Activated naive CD8-positive, alpha-beta T cell (primary cell): Measurements from ENCODE around the gene PSMC1.

Experiments
- H3K27ac Mint-ChIP-seq: one replicate; pipeline ENCODE4 v1.8.0; 2021; ENCODE audit warnings: mixed read lengths
- H3K27me3 Mint-ChIP-seq: one replicate; pipeline ENCODE4 v1.8.0; 2021; ENCODE audit warnings: mixed read lengths
- H3K36me3 Mint-ChIP-seq: one replicate; pipeline ENCODE4 v1.8.0; 2021; ENCODE audit warnings: mixed read lengths
- H3K4me1 Mint-ChIP-seq: one replicate; pipeline ENCODE4 v1.8.0; 2021; ENCODE audit warnings: low read depth, mixed read lengths
- H3K4me3 Mint-ChIP-seq: one replicate; pipeline ENCODE4 v1.8.0; 2021; ENCODE audit warnings: mild to moderate bottlenecking, mixed read lengths
- H3K9me3 Mint-ChIP-seq: one replicate; pipeline ENCODE4 v1.8.0; 2021; ENCODE audit warnings: low read depth, mixed read lengths

Gene PSMC1

DNA sequence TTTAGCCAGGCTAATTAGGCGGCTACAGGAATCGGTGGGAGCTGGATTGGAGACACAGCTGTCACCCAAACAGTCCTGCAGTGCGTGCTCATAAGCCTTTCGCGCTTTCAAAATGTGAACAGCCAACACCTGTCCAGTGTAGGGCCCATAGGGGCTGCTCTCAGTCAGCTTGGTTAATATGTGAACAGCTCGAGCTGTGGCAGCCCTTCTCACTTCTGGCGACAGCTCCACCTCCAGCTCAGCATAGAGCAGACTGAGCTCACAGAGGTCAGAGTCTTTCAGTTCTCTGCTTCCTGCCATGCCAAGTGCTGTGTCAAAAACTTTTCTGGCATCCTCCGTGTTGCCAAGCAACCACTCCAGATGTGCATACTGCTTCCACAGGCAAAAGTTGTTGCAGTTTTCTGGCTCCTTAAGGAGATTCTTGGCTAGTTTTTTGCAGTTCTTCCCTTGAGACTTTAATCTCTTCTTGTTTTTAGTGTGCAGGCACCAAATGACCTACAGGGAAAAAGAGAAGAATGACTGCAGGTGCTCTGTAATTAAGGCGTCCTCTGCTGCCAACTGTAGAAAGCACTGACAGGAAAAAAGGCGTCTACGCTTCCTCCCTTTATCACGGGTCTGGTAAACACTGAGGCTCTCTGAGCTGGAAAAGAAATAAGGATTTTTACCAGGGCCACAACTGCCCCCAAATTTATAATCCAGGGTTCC is 32.5 kb downstream of the PSMC1 start:
- Mint-ChIP-seq H3K27me3 (no peaks in the 10 kb centered on the region), H3K9me3 (no peaks in the 10 kb centered on the region), H3K36me3 (peaks cover 9% of the 10 kb centered on the region), H3K27ac (no peak overlapping the region), H3K4me1 (no peaks in the 10 kb centered on the region), H3K4me3 (no peak overlapping the region)

DNA sequence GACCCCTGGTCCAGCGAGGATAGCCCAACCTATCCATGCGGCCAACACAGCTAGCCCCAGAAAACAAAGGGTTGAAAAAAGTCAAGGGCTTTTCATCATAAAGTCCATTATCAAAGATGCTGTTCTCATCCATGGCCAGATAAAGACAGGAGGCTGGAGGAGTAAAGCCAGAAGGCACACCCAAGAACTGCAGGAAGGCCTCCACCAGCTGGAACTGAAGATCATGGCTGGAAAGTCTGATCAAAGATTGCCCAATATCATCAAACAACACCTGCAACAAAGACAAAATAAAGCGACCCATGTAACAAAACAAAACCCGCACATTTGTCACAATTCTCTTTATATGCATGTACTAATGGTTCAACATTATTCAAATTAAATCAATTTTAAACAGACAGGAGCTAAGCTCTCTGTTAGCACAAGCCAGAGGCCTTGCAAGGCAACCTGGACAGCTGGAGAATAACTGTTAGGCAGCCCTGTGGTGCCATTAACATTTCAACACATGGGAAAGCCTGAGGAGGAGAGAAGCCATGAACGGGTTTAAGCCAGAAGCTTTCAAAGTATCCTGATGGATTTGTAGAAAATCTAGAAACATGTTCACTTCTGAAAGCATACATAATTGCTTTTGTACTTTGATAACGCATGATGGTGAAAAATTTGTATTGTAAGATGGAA is 34.1 kb downstream of the PSMC1 start:
- no peak overlapping the region for H3K27ac Mint-ChIP-seq
- H3K4me3 Mint-ChIP-seq: no peak overlapping the region
- no peaks in the 10 kb centered on the region for H3K4me1 Mint-ChIP-seq
- no peaks in the 10 kb centered on the region for H3K9me3 Mint-ChIP-seq
- H3K27me3 Mint-ChIP-seq: no peaks in the 10 kb centered on the region
- H3K36me3 Mint-ChIP-seq: peaks cover 17% of the 10 kb centered on the region

DNA sequence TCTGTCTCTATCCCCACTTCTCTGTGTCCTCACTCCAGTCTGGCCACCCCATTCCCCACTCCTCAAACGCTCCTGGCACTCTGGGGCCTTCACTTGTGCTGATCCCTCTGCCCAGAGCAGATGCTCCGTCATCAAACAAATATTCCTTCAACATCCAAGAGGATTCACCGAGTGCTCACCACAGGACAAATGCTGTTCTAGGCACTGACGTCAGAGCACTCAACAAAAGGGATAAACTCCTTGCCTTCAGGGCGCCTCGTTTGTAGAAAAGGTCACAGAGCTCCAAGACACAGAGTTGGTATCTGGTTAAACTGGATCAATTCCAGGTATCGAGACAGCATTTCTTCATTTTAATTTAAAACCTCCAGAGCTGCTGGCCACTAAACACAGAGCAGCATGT is 35.3 kb downstream of the PSMC1 start:
- no peak overlapping the region for H3K4me3 Mint-ChIP-seq
- H3K9me3 Mint-ChIP-seq: no peaks in the 10 kb centered on the region
- H3K4me1 Mint-ChIP-seq: no peaks in the 10 kb centered on the region
- H3K27me3 Mint-ChIP-seq: no peaks in the 10 kb centered on the region
- H3K27ac Mint-ChIP-seq: no peak overlapping the region
- peaks cover 16% of the 10 kb centered on the region for H3K36me3 Mint-ChIP-seq

DNA sequence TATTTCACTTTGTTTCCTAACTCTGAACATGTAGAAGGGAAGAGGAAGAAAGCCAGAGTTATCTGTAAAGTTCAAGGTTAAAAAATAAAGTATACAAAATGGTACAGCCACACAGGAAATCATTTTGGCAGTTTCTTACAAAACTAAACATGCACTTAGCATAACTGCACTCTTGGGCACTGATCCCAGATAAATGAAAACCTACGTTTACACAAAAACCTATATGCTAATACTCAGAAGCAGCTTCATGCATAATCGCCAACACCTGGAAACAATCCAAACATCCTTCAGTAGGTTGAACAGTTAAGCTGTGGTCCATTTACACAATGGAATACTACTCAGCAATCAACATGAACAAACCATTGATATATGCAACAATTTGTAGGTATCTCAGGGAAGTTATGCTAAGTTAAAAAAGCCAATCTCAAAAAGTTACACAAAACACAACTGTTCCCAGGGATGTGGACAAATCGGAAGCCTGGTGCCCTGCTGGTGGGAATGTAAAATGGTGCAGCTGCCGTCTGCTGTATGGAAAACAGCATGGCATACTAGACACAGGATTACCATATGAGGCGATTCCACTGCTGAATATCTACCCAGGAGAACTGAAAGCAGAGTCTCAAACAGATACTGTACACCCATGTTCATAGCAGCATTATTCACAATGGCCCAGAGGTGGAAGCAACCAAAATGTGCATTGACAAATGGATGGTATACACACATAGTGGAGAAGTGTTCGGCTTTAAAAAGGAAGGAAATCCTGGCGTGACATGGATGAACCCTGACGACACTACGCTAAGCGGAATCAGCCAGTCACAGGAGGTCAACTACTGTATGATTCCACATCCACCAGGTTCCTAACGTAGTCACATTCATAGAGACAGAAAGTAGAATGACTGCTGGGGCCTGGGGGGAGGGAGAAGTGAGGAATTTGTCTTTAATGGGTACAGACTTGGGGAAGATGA is 37.7 kb downstream of the PSMC1 start:
- peaks cover 17% of the 10 kb centered on the region for H3K36me3 Mint-ChIP-seq
- no peaks in the 10 kb centered on the region for H3K27me3 Mint-ChIP-seq
- H3K4me1 Mint-ChIP-seq: peaks cover 1% of the 10 kb centered on the region
- H3K9me3 Mint-ChIP-seq: no peaks in the 10 kb centered on the region
- no peak overlapping the region for H3K4me3 Mint-ChIP-seq
- H3K27ac Mint-ChIP-seq: no peak overlapping the region

DNA sequence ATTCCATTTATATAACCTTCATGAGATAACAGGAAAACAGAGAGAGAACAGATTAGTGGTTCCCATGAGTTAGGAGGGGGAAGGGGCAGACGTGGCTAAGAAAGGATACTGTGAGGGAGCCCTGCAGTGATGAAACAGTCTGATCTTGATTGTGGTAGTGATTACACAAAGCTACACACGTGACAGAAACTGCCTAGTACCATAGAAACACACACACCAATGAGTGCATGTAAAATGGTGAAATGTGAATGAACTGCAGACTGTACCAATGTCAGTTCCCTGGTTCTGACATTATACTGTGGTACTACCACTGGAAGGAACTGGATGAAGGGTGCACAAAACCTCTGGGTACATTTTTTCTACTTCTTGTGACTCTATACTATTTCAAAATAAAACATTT is 38.5 kb downstream of the PSMC1 start:
- Mint-ChIP-seq H3K27ac (no peak overlapping the region), H3K9me3 (no peaks in the 10 kb centered on the region), H3K4me3 (no peak overlapping the region), H3K36me3 (peaks cover 17% of the 10 kb centered on the region), H3K4me1 (peaks cover 1% of the 10 kb centered on the region), H3K27me3 (no peaks in the 10 kb centered on the region)

DNA sequence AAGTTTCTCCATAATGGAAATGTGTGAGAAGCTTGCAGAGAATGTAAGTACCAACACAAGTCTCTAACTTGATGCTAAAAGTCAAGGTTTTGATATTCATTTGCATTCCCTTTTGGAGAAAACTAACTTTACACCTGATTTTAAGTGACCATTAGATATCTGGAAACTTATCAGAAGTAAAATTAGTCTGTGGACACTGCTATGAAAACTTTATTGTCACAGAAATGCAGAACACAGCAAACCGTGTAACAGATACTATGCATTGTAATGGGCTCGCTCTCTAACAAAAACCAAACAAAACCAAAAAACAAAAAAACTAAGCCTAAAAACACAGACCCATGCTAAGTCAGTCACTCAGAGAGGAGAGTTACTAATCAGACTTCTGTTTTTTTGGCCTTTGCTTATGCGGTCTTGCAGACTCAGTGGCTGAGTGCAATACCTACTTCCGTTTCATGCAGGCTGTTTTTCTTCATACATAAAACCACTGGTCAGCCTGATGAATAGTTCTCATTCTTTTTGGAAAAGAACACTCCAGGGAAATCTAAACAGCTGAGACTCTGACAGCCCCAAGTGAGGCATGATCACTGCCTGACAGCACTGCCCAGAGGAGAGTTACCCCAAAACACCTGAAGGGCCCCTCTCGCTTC is 39.6 kb downstream of the PSMC1 start:
- no peak overlapping the region for H3K4me3 Mint-ChIP-seq
- peaks cover 16% of the 10 kb centered on the region for H3K36me3 Mint-ChIP-seq
- H3K27me3 Mint-ChIP-seq: no peaks in the 10 kb centered on the region
- H3K9me3 Mint-ChIP-seq: no peaks in the 10 kb centered on the region
- H3K27ac Mint-ChIP-seq: no peak overlapping the region
- H3K4me1 Mint-ChIP-seq: peaks cover 8% of the 10 kb centered on the region

DNA sequence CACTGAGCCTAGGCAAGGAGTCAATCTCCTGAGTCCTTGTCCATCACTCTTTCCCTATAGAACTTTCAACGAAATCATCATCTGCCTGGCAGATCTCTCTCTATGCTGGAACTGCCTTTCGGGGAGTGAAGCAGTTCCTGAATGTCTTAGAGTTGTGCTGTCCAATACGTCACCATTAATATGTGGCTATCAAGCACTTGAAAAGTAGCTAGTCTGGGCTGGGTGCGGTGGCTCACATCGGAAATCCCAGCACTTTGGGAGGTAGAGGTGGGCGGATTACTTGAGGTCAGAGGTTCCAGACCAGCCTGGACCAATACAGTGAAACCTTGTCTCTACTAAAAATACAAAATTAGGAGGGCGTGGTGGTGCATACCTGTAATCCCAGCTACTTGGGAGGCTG is 40.3 kb downstream of the PSMC1 start:
- no peak overlapping the region for H3K4me3 Mint-ChIP-seq
- H3K36me3 Mint-ChIP-seq: peaks cover 16% of the 10 kb centered on the region
- no peaks in the 10 kb centered on the region for H3K27me3 Mint-ChIP-seq
- no peak overlapping the region for H3K27ac Mint-ChIP-seq
- H3K9me3 Mint-ChIP-seq: no peaks in the 10 kb centered on the region
- peaks cover 13% of the 10 kb centered on the region for H3K4me1 Mint-ChIP-seq

DNA sequence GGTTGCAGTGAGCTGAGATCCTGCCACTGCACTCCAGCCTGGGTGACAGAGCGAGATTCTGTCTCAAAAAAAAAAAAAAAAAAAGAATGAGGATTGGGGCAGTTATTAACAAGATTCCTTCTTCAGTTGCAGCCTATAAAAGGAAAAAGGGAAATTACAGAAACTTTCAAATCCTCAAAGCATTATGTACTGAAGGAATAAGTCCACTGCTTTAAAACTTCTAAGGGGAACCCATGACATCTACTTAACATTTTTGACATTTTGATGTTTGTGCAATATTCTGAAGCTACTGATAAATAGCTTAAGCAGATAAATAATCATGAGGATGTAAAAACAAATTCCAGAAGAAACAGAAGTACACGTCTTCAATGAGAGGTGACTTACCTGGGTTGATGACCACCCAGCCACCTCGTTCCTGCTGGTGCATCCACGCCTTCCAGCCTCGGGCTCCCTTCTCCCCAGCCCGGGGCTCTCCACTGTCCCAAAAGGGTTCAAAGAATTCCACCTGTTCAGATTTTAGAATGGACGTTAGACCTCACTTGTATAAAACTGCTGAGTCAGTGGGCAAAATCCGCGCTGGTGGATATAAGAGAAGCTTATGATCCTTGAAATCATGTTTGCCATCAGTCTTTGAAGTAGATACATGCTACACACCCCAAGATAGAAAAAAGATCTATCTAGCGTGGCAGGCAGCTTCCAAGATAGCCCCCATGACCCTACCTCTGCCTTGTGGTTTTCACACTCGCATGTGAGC is 41.7 kb downstream of the PSMC1 start:
- Mint-ChIP-seq H3K36me3 (peaks cover 14% of the 10 kb centered on the region), H3K27me3 (no peaks in the 10 kb centered on the region), H3K9me3 (no peaks in the 10 kb centered on the region), H3K27ac (no peak overlapping the region), H3K4me1 (peaks cover 17% of the 10 kb centered on the region), H3K4me3 (no peak overlapping the region)

DNA sequence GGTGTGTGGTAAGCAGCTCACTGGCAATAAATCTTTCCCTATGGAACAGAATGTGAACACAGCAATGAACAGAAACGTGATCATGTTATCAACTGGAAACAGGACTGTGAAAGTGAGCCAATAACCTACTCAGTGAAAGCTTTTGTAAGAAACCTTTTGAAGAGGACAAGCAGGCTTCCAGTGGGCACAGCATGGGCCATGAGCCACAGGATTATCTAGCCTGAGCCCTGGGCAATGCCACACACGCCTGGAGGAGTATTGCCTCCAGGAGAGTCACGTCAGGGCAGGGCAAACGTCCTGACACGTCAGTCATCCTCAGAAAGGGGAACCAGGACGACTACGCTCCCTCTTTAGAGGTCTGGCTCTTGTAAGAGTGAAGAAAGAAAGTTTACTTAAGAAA is 43.1 kb downstream of the PSMC1 start:
- Mint-ChIP-seq H3K4me1 (peaks cover 17% of the 10 kb centered on the region), H3K9me3 (no peaks in the 10 kb centered on the region), H3K27ac (no peak overlapping the region), H3K27me3 (no peaks in the 10 kb centered on the region), H3K36me3 (peaks cover 8% of the 10 kb centered on the region), H3K4me3 (no peak overlapping the region)

DNA sequence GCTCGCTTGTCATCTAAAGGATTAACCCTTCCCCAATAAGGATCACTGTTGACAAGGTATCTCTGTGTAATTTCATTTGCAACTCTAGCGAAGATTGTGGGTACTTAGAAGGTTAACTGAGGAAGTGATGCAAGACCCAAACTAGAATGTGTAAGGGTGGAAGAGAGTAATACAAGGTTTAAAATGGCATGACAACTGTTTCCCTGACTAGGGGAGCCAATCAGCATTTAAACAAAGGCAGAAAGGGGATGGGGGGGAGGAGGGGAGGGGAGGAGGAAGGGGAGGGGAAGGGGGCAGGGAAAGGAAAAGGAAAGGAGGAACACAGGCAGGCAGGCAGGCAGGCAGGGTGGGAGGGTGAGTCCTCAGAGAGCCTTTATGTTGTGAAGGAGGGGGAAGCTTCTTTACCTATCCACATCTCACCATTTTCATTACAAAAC is 44.3 kb downstream of the PSMC1 start:
- Mint-ChIP-seq H3K27me3 (no peaks in the 10 kb centered on the region), H3K4me1 (peaks cover 17% of the 10 kb centered on the region), H3K27ac (peak overlapping the region; percentile 29), H3K4me3 (no peak overlapping the region), H3K9me3 (no peaks in the 10 kb centered on the region), H3K36me3 (peaks cover 6% of the 10 kb centered on the region)

DNA sequence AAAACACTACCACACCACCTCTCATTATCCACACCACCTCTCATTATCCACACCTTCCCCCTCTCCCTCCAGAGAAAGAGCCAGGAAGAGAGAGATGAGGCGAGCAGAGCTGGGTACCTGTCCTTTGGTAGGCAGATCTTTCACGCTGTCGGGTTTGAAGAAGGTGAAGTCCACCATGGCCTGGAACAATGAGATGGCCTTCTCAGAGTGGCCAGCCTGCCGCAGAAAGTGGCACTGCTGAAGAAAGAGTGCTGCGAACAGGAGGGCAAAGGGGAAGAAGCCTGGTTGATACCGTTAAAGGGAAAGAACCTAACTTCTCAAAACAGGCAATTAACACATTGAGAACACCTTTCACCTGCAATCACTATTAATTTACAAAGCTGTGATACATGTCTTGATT is 44.8 kb downstream of the PSMC1 start:
- no peak overlapping the region for H3K27ac Mint-ChIP-seq
- no peak overlapping the region for H3K4me3 Mint-ChIP-seq
- peaks cover 4% of the 10 kb centered on the region for H3K36me3 Mint-ChIP-seq
- no peaks in the 10 kb centered on the region for H3K9me3 Mint-ChIP-seq
- peaks cover 17% of the 10 kb centered on the region for H3K4me1 Mint-ChIP-seq
- no peaks in the 10 kb centered on the region for H3K27me3 Mint-ChIP-seq

DNA sequence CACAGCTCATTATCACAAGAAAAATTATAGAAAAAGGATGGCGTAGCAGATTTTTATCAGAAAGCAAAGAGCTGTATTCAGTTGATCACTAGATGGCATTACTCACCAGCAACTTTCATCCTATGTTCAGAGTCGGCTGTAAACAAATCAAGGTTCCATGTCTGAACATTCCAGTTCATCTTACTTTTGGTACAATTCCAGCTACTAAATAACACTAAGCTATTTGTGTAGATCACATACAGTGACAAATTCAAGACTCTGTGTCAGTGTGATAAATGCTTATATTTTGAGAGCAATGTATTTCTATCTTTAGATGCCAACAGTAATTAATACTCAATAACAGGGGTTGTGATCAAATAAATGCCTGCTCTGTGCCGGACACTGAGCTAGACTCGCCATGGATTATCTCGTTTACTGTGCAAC is 45.3 kb downstream of the PSMC1 start:
- no peaks in the 10 kb centered on the region for H3K27me3 Mint-ChIP-seq
- peaks cover 17% of the 10 kb centered on the region for H3K4me1 Mint-ChIP-seq
- H3K27ac Mint-ChIP-seq: no peak overlapping the region
- H3K4me3 Mint-ChIP-seq: no peak overlapping the region
- H3K36me3 Mint-ChIP-seq: peaks cover 4% of the 10 kb centered on the region
- H3K9me3 Mint-ChIP-seq: no peaks in the 10 kb centered on the region

DNA sequence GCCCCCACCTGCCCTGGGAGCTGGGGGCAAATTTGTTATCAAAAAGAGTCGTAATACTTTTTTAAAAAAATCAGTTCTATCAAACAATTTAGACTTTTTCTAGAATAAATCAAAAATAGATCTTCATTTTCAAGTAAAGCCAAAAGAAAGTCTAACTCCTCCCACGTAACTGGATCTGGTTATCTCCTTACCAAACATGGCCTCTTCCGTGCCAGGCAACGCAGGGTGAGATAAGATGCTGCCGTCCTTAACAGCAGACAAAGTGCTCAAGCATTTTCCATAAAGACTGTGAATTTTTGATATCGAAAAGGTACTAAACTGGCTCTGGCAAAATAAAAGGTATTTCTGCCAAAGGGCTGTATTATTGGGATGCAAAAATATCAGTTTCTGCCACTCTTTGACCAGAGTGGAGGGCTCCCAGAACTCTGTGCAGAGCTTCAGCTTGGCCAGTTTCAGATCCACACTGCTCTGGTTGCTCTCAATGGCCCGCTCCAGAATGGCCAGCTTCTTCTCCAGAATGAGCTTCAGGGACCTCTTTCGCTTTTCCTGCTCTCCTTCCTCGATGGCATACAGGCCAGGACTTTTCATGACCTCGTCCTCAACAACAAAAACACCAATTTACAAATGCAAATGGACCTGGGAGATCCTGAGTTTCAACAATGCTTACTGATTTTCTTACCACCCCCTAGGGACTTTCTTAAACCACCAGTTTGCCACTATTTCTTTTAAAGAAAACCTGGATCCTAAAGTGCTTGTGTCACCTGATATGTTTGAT is 46.4 kb downstream of the PSMC1 start:
- peaks cover 17% of the 10 kb centered on the region for H3K4me1 Mint-ChIP-seq
- H3K27ac Mint-ChIP-seq: peak overlapping the region; percentile 5
- H3K36me3 Mint-ChIP-seq: peaks cover 4% of the 10 kb centered on the region
- no peaks in the 10 kb centered on the region for H3K9me3 Mint-ChIP-seq
- H3K4me3 Mint-ChIP-seq: no peak overlapping the region
- no peaks in the 10 kb centered on the region for H3K27me3 Mint-ChIP-seq
